Femur (tissue), 1 donor: ENCODE results near the gene TMEM135.
"Not testable (repeated sequence)": the region's sequence is repeated elsewhere in the genome, so short reads cannot be mapped to it uniquely, and the experiment has no call there.

Experiments used
- DNase-seq: peaks from one replicate; pipeline ENCODE4 v3.0.0-alpha.2; 2017

Gene TMEM135

GRCh38 chr11:87037450-87038234, at the start of gene TMEM135:
Gene TMEM135 (plus strand): TSS chr11:87037934. CDS start chr11:87038046, 112 bp downstream.
- peak; percentile 94 for DNase-seq

GRCh38 chr11:86988351-86988881, 49.3 kb upstream of the TMEM135 start:
- DNase-seq: no peak

GRCh38 chr11:86990031-86990430, 47.7 kb upstream of the TMEM135 start:
- DNase-seq: peak; percentile 44

GRCh38 chr11:86990515-86990914, 47.2 kb upstream of the TMEM135 start:
- no peak for DNase-seq

DNA sequence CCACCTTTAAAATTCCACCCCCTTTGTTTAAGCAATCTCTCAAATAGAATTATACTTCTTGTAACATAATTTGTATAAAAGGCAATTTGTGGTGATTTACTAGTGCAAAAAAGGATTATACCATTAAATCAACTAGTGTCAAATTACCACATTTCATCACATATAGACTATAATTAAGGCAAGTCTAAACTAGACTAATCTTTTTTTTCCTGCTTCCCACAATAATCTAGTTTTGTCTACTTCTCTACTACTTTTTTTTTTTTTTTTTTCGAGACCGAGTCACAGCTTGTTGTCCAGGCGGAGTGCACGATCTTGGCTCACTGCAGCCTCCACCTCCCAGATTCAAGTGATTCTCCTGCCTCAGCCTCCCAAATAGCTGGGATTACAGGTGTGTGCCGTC, 46.4 kb upstream of the TMEM135 start:
- DNase-seq: no peak

GRCh38 chr11:86992340-86992739, 45.4 kb upstream of the TMEM135 start:
- not testable (repeated sequence) for DNase-seq

GRCh38 chr11:86993031-86993430, 44.7 kb upstream of the TMEM135 start:
- DNase-seq: no peak

DNA sequence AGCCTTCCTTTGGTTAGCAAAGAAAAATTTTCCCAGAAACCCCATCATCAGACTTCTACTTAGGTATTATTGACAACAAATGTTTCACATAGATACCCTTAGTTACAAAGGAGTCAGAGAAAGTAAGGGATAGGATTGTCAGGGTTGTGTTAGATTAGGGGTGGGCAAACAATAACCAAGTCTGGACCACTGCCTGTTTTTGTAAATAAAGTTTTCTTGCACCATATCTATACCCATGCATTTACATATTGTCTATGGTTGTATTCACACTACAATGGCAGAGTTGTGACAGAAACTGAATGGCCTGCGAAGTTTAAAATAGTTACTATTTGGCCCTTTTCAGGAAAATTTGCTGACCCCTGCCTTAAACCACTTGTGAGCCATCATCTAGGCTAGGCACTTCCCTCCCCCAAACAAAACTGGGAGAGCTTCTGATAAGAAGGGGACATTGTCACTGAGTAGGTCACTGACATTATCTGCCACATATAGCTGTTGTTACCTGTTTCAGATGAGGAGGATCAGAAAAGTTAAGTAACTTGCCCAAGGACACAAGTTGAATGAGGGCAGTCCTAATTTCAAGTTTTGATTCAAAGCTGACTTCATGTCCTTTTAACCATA, 40.7 kb upstream of the TMEM135 start:
- DNase-seq: no peak

DNA sequence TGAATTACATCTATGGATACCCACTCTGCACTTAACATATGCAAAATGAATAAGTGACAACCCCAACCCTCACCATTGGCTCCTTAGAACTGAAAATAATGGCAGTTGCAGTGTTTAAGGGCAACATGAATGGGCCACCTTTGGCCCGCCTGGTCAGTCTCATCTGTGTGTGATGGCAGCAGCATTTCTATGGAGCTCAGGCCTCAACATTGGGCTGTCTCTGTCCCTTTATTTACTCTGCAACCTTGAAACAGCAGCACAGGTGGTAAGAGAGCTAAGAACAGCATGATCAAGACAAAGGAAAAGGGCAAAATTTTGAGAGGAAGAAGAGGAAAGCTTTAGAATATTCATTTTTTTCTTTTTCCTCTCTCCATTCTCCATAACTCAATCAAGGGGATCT, 38.3 kb upstream of the TMEM135 start:
- DNase-seq: no peak

- DNase-seq: no peak
Observed at GRCh38 chr11:86999859-87000753, 37.6 kb upstream of the TMEM135 start.

GRCh38 chr11:87002918-87003317, 34.8 kb upstream of the TMEM135 start:
- no peak for DNase-seq

GRCh38 chr11:87004281-87004680, 33.5 kb upstream of the TMEM135 start:
- DNase-seq: not testable (repeated sequence)

- DNase-seq: no peak
Observed at GRCh38 chr11:87005569-87005921, 32.2 kb upstream of the TMEM135 start.

DNA sequence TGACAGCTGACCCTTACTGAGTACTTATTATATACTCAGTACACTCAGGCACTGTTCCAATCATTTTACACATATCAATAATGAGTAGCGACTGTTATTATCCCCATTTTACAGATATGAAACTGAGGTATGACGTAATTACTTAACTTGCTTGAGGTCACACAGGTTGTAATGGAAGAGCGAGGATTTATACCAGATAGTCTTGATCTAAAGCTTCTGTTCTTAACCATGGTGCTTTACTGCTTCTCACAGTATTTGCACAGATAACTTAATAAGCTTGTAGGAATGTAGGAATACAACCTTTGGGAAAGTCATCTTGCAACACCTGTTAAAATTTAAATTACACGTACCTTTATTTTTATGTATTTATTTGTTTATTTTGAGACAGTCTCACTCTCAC, 31.7 kb upstream of the TMEM135 start:
- no peak for DNase-seq

DNA sequence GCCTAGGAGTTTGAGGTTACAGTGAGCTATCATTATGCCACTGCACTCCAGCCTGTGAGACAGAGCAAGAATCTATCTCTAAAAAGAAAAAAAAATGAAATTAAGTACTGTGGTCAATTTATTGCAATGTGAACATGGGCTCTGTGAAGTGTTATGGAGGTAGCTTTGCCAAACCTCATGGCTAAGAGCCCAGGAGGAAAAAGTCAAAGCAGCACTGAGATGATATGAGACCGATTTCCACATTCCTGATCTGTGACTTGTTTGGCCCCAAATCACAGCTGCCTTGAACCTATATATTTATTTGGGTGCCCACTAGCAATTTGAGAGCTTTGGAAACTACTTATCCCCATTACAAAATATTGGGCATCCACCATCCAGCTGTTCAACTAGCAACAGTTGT, 29.8 kb upstream of the TMEM135 start:
- DNase-seq: peak; percentile 41

DNA sequence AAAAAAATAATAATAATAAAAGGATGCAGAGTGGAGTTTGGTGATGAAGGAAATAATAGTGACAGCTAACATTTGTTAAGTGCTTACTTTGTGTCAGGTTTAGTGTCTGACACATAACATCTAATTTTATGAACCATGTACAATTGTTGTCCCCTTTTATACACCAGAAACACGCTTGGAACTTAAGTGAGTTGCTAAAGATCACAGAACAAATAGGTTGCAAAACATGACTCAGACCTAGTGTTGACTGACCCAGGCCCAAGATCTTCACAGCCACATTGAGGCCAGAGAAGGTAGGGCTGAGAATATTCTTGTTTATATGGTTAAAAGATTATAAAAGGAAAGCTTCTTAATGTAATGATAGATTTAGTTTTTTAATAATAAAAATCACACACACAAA, 25.6 kb upstream of the TMEM135 start:
- no peak for DNase-seq

- no peak for DNase-seq
Observed at GRCh38 chr11:87012673-87013072, 25.1 kb upstream of the TMEM135 start.

DNA sequence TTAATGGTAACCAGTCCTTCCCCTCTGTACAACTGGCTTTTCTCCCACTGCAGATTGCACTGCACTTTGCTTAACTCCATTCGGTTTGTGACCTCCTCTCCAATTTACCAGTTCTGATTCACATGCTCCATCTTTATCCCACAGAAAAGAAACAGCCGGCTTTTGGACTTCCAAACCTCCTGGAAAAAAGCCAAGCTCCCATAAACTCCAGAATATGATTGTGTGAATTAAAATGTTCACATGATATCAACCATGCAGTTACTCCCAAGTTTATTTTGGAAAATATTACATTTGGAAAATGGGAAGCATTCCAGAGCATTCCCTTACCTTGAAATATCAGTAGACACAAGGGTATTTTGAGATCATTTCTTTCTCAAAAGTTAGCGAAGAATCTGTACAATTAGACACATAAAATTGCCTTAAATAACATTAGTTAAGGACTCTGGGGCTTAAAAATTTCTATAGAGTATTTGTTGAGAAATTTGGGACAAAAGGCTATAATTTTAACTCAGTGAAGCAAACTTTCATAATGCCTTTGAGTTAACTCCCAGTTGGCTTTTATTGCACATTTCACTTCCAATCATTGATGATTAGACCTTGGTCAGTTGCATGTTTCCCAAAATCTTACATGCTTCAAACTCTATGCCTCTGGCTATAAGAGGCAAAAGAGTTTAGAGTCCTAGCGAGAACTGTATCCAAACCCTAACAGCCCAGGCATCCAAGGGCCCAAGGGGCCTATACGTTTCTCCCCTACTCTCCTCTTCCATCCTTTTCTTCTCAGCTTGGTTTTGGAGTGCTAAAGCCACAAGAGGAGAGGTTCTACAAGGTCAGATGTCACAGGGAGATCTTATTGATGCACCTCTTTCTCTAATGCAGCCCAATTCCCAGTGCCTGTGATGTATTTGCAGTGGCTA, 23.6 kb upstream of the TMEM135 start:
- peak; percentile 60 for DNase-seq

DNA sequence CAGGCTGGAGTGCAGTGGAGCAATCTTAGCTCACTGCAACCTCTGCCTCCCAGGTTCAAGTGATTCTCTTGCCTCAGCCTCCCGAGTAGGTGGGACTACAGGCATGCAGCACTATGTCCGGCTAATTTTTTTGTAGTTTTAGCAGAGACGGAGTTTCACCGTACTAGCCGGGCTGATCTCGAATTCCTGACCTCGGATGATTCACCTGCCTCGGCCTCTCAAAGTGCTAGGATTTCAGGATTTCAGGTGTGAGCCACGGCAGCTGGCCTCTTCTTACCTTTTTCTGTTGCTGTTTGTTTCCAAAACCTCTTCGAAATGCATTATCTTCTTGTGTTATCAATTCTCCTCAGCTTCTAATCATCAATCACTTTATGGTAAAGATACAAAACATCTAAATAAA, 22.1 kb upstream of the TMEM135 start:
- no peak for DNase-seq

DNA sequence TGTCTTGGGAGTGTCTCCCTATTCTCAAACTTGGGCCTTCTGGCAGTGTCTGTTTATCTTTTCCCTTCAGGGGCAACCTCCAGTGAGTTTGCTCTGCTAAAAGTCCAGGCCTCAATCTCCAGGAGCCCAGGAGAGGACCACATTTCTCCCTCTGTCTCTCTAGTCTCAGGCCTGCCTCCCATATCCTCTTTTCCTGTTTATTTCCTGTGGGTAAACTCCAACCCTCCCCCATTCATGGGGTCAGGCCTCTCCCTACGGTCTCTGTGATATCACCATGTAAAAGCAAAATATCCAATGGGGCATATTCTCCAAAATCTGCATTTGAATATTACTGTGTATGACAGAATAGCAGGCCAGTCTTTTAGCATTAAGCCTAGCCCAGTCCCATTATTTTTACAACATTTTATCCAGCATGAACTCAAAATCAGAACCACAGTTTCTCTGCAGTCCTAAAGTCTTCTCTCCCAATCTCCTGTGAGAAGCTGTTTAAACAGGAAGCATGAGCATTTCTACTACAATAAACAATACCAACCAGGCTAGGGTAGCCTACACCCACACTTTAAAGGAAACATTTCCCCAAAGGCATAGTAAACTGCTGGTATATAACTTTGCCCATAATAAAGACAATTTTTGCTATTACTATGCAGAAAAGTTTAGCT, 18.0 kb upstream of the TMEM135 start:
- no peak for DNase-seq

DNA sequence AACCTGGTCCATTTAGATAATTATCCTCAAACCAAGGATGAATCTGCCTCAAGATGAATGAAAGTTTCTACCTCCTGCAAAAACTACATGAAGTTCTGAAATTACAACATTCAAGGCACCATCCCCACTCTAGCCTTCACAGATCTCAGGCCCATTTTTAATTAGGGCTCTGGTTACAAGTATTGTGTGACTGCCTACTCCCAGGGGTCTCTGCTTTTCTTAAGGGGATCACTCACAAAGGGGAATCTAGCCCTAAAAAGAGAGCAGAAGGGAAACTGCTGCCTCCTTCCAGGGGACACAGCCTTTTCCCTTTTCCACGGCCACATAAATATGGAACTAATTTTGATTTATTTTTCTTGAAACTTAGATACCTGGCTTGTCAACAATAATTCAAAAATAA, 17.4 kb upstream of the TMEM135 start:
- no peak for DNase-seq
